H1 (cell line): Measurements from ENCODE around the gene SPEF1. TPM values are rescaled to one million over a fixed set of nuclear protein-coding genes. Genes with fewer than 3 reads are reported as not detected.

Source experiments
- CTCF ChIA-PET: fragments of 300-600 bp; sonication (Branson Sonifier 250); formaldehyde crosslinking; loops from one replicate; lab custom pipeline; 2021; ENCODE audit not compliant: partially characterized antibody; lab: Charles Lee
- POLR2A ChIA-PET: fragments of 300-600 bp; sonication (Branson Sonifier 250); formaldehyde crosslinking; loops from one replicate; lab custom pipeline; 2021; ENCODE audit warnings: inconsistent platforms; ENCODE audit not compliant: partially characterized antibody; lab: Charles Lee
- DNase-seq, 2 experiments: peaks; one replicate each; pipeline versions ENCODE4 v3.0.0 to v3.0.0-alpha.2; 2010 to 2022; ENCODE audit warnings: low spot score in 2 of 2, low read depth in 1 of 2, mixed read lengths in 1 of 2
- FAIRE-seq: peaks from 2 replicates; lab custom pipeline; 2011; peaks lifted over from hg19 to GRCh38; lab: Jason Lieb, UNC
- H2AFZ ChIP-seq: 2 replicates; pipeline ENCODE4 v1.8.1; 2012; ENCODE audit warnings: low read length, inconsistent platforms
- H2AK5ac ChIP-seq: 2 replicates; pipeline ENCODE4 v1.6.1; 2013; ENCODE audit warnings: low read depth, low read length
- H2BK120ac ChIP-seq: replicated peaks from 2 replicates; pipeline ENCODE3; 2013; ENCODE audit warnings: low read depth, low read length, inconsistent platforms
- H2BK12ac ChIP-seq: 2 replicates; pipeline ENCODE4 v1.6.1; 2013; ENCODE audit warnings: low read depth, low read length
- H2BK15ac ChIP-seq: 2 replicates; pipeline ENCODE4 v1.6.1; 2013; ENCODE audit warnings: low read length
- H2BK20ac ChIP-seq: 2 replicates; pipeline ENCODE4 v1.6.1; 2013; ENCODE audit warnings: low read length
- H2BK5ac ChIP-seq: 2 replicates; pipeline ENCODE4 v1.6.1; 2013; ENCODE audit warnings: low read depth, low read length
- H3K14ac ChIP-seq: 2 replicates; pipeline ENCODE4 v1.6.1; 2013; ENCODE audit warnings: inconsistent platforms; ENCODE audit not compliant: insufficient read length
- H3K18ac ChIP-seq: 2 replicates; pipeline ENCODE4 v1.6.1; 2013; ENCODE audit warnings: low read length; ENCODE audit errors: extremely low read depth
- H3K23ac ChIP-seq: 2 replicates; pipeline ENCODE4 v1.6.1; 2013; ENCODE audit warnings: inconsistent platforms; ENCODE audit not compliant: insufficient read length
- H3K23me2 ChIP-seq: 2 replicates; pipeline ENCODE4 v1.6.1; 2013; ENCODE audit warnings: low read depth, low read length
- H3K27ac ChIP-seq: 2 replicates; pipeline ENCODE4 v1.6.1; 2011; ENCODE audit warnings: low read depth, low read length, inconsistent platforms
- H3K27me3 ChIP-seq, 4 experiments: replicated peaks in 1 of 4; 1 replicate in 1 of 4; 2 replicates in 3 of 4; pipeline versions ENCODE4 v1.6.1 to v1.8.1; 2011 to 2013; ENCODE audit warnings: low read length in 3 of 4, mild to moderate bottlenecking in 3 of 4, inconsistent platforms in 2 of 4, mixed read lengths in 2 of 4, moderate library complexity in 1 of 4; ENCODE audit not compliant: control insufficient read depth in 3 of 4, insufficient read depth in 3 of 4; ENCODE audit errors: extremely low read depth in 1 of 4
- H3K36me3 ChIP-seq, 4 experiments: 2 replicates each; pipeline versions ENCODE4 v1.6.1 to v1.8.1; 2011 to 2013; ENCODE audit warnings: mild to moderate bottlenecking in 4 of 4, low read length in 3 of 4, moderate library complexity in 2 of 4, control low read depth in 1 of 4, inconsistent platforms in 1 of 4; ENCODE audit not compliant: insufficient read depth in 4 of 4, control insufficient read depth in 2 of 4
- H3K4ac ChIP-seq: replicated peaks from 2 replicates; pipeline ENCODE3; 2013; ENCODE audit warnings: low read length, low read depth, mixed read lengths, inconsistent platforms; ENCODE audit not compliant: insufficient read length
- H3K4me1 ChIP-seq, 4 experiments: replicated peaks in 1 of 4; 1 replicate in 1 of 4; 2 replicates in 3 of 4; pipeline versions ENCODE4 v1.6.1 to v1.8.1; 2011 to 2013; ENCODE audit warnings: low read length in 3 of 4, inconsistent platforms in 2 of 4, mixed read lengths in 1 of 4; ENCODE audit not compliant: insufficient read depth in 4 of 4, control insufficient read depth in 3 of 4
- H3K4me2 ChIP-seq, 2 experiments: 2 replicates each; pipeline versions ENCODE4 v1.6.1 to v1.8.1; 2011 to 2013; ENCODE audit warnings: low read depth in 2 of 2, low read length in 2 of 2, control low read depth in 1 of 2, inconsistent platforms in 1 of 2, mild to moderate bottlenecking in 1 of 2; ENCODE audit not compliant: insufficient read depth in 1 of 2
- H3K4me3 ChIP-seq, 4 experiments: fragments of 200-600, 300-600 bp in 1 of 4; sonication (generic), shearing (Covaris generic), sonication (Bioruptor Twin) in 1 of 4; 2 replicates each; pipeline versions ENCODE4 v1.5.1 to v1.8.1; 2011 to 2016; ENCODE audit warnings: low read length in 4 of 4, low read depth in 3 of 4, control low read depth in 2 of 4, inconsistent platforms in 2 of 4, mild to moderate bottlenecking in 2 of 4, mixed read lengths in 1 of 4, moderate library complexity in 1 of 4; ENCODE audit not compliant: insufficient read depth in 2 of 4; ENCODE audit errors: extremely low read depth in 1 of 4
- H3K56ac ChIP-seq: replicated peaks from 2 replicates; pipeline ENCODE3; 2013; ENCODE audit warnings: low read depth, mild to moderate bottlenecking, mixed read lengths, low read length, inconsistent platforms; ENCODE audit not compliant: insufficient read length
- H3K79me1 ChIP-seq: 2 replicates; pipeline ENCODE4 v1.6.1; 2013; ENCODE audit warnings: low read depth, low read length, control low read depth
- H3K79me2 ChIP-seq, 2 experiments: 2 replicates each; pipeline versions ENCODE4 v1.6.1 to v1.8.1; 2012 to 2013; ENCODE audit warnings: low read length in 2 of 2, mild to moderate bottlenecking in 2 of 2, inconsistent platforms in 1 of 2; ENCODE audit not compliant: insufficient read depth in 2 of 2, control insufficient read depth in 1 of 2
- H3K9ac ChIP-seq, 4 experiments: replicated peaks in 1 of 4; 1 replicate in 1 of 4; 2 replicates in 3 of 4; pipeline versions ENCODE4 v1.6.1 to v1.8.1; 2011 to 2013; ENCODE audit warnings: low read depth in 3 of 4, low read length in 3 of 4, control low read depth in 2 of 4, mild to moderate bottlenecking in 2 of 4, moderate library complexity in 2 of 4, inconsistent platforms in 1 of 4; ENCODE audit errors: extremely low read depth in 1 of 4
- H3K9me3 ChIP-seq, 2 experiments: 2 replicates each; pipeline versions ENCODE4 v1.6.1 to v1.8.1; 2012 to 2013; ENCODE audit warnings: mild to moderate bottlenecking in 2 of 2, moderate library complexity in 2 of 2, control low read depth in 1 of 2, inconsistent platforms in 1 of 2, low read depth in 1 of 2, low read length in 1 of 2, mixed read lengths in 1 of 2; ENCODE audit not compliant: insufficient read depth in 2 of 2
- H4K20me1 ChIP-seq, 2 experiments: replicated peaks in 1 of 2; 2 replicates each; pipeline versions ENCODE3 to v1.8.1; 2011 to 2013; ENCODE audit warnings: inconsistent platforms in 2 of 2, low read length in 2 of 2, mild to moderate bottlenecking in 1 of 2; ENCODE audit not compliant: insufficient read depth in 2 of 2, control insufficient read depth in 1 of 2
- H4K5ac ChIP-seq: 2 replicates; pipeline ENCODE4 v1.6.1; 2013; ENCODE audit warnings: low read length, low read depth, mixed read lengths, inconsistent platforms; ENCODE audit not compliant: insufficient read length
- H4K8ac ChIP-seq: 2 replicates; pipeline ENCODE4 v1.8.0; 2013; ENCODE audit warnings: mild to moderate bottlenecking, moderate library complexity, low read length, inconsistent platforms; ENCODE audit not compliant: insufficient read depth; ENCODE audit errors: extremely low read depth
- H4K91ac ChIP-seq: replicated peaks from 2 replicates; pipeline ENCODE3; 2013; ENCODE audit warnings: low read length, mixed read lengths, inconsistent platforms; ENCODE audit not compliant: insufficient read length
- GTF2F1 ChIP-seq: IDR thresholded peaks from 2 replicates; pipeline ENCODE4 v1.6.1; 2012; ENCODE audit warnings: low read depth, low read length, improper control_type of control experiment, borderline replicate concordance
- POLR2AphosphoS5 ChIP-seq: IDR thresholded peaks from 2 replicates; pipeline ENCODE4 v1.6.1; 2011; ENCODE audit warnings: low read depth, low read length
- WGBS, 2 experiments: shearing (Covaris generic) in 1 of 2; methylation state at CpG; one replicate each; pipeline versions ENCODE4 v1.1.6 to v1.1.7; 2013 to 2015; ENCODE audit warnings: low lambda C conversion rate in 2 of 2, mixed read lengths in 2 of 2, inconsistent platforms in 1 of 2, low coverage in 1 of 2, missing lambda C conversion rate in 1 of 2; ENCODE audit not compliant: insufficient replicate concordance in 2 of 2, insufficient coverage in 1 of 2, insufficient read length in 1 of 2; ENCODE audit errors: extremely low coverage in 1 of 2, missing lambda C conversion rate in 1 of 2; 5-methylcytosine and 5-hydroxymethylcytosine counted together
- polyA plus RNA-seq, 7 experiments: library from polyadenylated mRNA; depleted of rRNA in 3 of 7; stranded (reverse) in 5 of 7; unstranded in 2 of 7; fragments of >200 nt in 5 of 7; fragments of 200-250 nt in 2 of 7; gene quantifications; 1 replicate in 5 of 7; 2 replicates in 1 of 7; 4 replicates in 1 of 7; pipeline versions ENCODE4 v1.2.1 to v1.2.3, GENCODE V29; 2011 to 2013; ENCODE audit warnings: missing spikeins in 2 of 7, mixed read lengths in 2 of 7
- total RNA-seq: library from RNA; stranded (reverse); fragmentation: NEBNext Ultra II Directional; extraction: Animal tissue kit (Norgen Biotek cat#: 25700); gene quantifications from 2 replicates; pipeline ENCODE4 v1.2.1, GENCODE V29; 2021

Gene SPEF1
- total and polyA plus RNA-seq, 2 of the 8 experiments (the other 6 are each of a cell fraction or from before 2014, with no cell fraction given), result 0.51 to 0.71 TPM

DNA sequence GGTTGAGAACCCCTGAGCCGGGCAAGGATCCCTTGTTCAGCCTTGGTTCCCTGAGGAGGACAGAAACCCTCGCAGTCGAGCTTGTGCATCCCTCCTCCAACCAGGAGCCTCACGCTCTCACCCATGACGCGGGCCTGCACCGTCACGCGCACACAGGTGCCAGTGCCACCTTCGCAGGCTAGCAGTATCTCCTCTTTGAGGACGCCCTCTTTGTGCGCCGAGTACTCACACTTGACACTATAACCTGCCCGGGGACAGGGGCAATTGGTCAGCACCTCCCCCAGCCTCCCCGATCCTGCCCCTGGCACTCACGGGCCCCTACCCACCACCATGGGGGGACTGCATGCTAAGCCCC, 27.0 kb downstream of the SPEF1 start:
- Histone ChIP-seq H3K23ac (no peak overlapping the region), H3K9ac (no peak overlapping the region), H3K4me3 (no peak overlapping the region), H2BK15ac (no peak overlapping the region), H3K9me3 (no peaks in the 10 kb centered on the region), H2BK20ac (no peak overlapping the region), H3K36me3 (peaks cover 0 to 9% (median 2%) of the 10 kb centered on the region in 4 experiments; a peak in 6 of 8 replicates), H2BK120ac (no peak overlapping the region), H3K23me2 (peaks cover 19% of the 10 kb centered on the region), H4K91ac (no peak overlapping the region), H3K4me1 (peaks cover 0 to 17% (median 4%) of the 10 kb centered on the region in 4 experiments; a peak in 5 of 7 replicates)
- DNase-seq, result no peak
- TF ChIP-seq POLR2AphosphoS5 (peak; percentile 26; the same call in 1 of the 2 replicates), GTF2F1 (no peak)
- TF ChIP-seq, all 59 proteins: peak for 1
- FAIRE-seq, result no peak
- Histone ChIP-seq H2AFZ (no peak overlapping the region), H3K56ac (no peak overlapping the region), H3K18ac (no peak overlapping the region), H4K8ac (no peak overlapping the region), H3K79me1 (no peaks in the 10 kb centered on the region; the same call in 1 of the 2 replicates), H3K27me3 (peaks cover 4 to 22% (median 15%) of the 10 kb centered on the region in 4 experiments), H3K79me2 (no peaks in the 10 kb centered on the region), H4K20me1 (peaks cover 6 to 30% of the 10 kb centered on the region in 2 experiments), H3K14ac (no peak overlapping the region), H2AK5ac (no peak overlapping the region), H2BK12ac (no peak overlapping the region), H3K27ac (no peak overlapping the region), H2BK5ac (no peak overlapping the region), H3K4me2 (no peak overlapping the region), H3K4ac (no peak overlapping the region), H4K5ac (no peak overlapping the region)
- ChIA-PET CTCF (interaction anchor here (0.6 to 18.6 kb wide), 14 partner anchors 9 to 104 kb away, joined by 3 to 308 read pairs (median 6); partner anchors contain the start of genes ADISSP, AP5S1, HSPA12B and SIGLEC1), POLR2A (interaction anchor here (0.8 to 5.9 kb wide), 5 partner anchors 9 to 64 kb away, joined by 3 to 46 read pairs (median 15); partner anchors contain the start of gene ADISSP)
- 97% methylated on average over 15 of the region's 16 CpGs; no CpG with 5 or more reads in 1 of the 2 experiments for WGBS, 2 experiments
